ENCODE results near the gene CRHR2.

The CRHR2 gene

DNA sequence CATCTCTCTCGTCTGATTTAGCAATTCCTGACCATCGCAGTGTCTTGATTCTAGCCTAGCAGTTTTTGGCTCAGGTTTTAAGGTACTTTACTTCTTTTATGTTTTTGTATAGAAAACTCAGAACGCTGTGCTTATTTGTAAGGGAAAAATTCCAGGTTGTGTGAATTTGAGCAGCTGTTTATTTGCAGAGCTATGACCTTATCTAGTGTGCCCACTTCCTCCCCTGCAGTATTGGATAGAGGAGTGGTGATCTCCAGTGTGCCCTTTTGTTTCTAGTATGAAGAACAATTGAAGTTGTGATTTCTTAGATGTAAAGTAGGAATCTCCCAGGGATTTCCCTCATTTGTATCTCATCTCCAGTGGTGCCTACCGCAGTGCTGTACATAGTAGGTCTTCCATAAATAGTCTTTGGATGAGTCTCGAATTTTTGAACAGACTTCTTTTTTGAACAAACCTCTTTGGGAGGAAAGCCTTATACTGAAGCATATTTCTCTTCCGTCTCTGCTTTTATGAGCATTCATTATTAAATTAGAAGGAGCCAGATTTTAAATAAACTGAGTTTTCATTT is 47.5 kb downstream of the CRHR2 start:
- intact Hi-C loops (cut with DNase I), result no loop called here
- no peak for DNase-seq

GRCh38 chr7:30634193-30634626 is 48.0 kb downstream of the CRHR2 start:
- intact Hi-C loops (cut with DNase I), result no loop called here
- DNase-seq, result no peak

GRCh38 chr7:30633223-30633622 is 49.0 kb downstream of the CRHR2 start:
- intact Hi-C loops (cut with DNase I), result no loop called here

DNA sequence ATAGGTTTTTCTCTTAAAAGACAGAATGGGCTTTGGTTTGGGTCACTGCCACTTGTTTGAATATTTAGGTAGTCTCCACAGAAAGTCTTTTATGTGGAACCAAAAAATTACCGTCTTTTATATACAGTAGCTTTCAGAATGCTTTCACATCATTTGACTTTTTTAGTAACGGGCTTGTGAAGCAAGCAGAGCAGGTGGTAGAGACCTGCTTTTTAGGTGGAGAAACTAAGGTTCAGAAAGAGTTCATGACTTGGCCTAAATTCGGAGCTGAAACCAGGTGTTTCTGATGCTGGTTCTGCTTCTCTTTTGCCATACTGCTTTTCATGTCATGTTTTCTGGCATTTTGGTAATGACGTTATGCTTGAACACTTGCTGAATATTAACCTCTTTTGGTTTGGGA is 51.3 kb downstream of the CRHR2 start:
- DNase-seq, result no peak
- intact Hi-C loops (cut with DNase I), result no loop called here

More at GRCh38 chr7:30633223-30633622, 49.0 kb downstream of the CRHR2 start:
- DNase-seq, result no peak

DNA sequence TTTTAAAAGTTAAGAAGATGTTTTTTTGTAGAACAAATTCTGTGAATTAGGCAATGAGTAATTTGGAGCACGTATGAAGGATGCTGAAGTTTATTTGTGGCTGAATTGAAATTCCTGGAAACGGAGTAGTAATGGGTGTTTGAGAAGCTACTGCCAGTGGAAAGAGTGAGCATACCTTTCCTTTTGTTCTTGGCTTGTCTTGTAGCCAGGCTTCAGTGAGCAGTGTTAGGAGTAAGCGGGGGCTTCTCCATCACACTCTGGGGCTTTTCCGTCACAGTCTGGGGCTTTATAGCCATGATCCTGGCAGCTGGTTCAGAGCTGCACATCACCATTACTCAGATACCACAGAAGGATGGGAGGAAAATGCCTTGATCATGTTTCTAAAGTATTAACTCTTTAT is 55.2 kb downstream of the CRHR2 start:
- no peak for DNase-seq
- intact Hi-C loops (cut with DNase I), result loop anchor here (10.0 kb wide), 1 partner anchor 118 kb away; no protein-coding TSS in a partner anchor

GRCh38 chr7:30625283-30625682 is 57.0 kb downstream of the CRHR2 start:
- no peak for DNase-seq
- intact Hi-C loops (cut with DNase I), result loop anchor here (10.0 kb wide), 1 partner anchor 120 kb away; no protein-coding TSS in a partner anchor

DNA sequence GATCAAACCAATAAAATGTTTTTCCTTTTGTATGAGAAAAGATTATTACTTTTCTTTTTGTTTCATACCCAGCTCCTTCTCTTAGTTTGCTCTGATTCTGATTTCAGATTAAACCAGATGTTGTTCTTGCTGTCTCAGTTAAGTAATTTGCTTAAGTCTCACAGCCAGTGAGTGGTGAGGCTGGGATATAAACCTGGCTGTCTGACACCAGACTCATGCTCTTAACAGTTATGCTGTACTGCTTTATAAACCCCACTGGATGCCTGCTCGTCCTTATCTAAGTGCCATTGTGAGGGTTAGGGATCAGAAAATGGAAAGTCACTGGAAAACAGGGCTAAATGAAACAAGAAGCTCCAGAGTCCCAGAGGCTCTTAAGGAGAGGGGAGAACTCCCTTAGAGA is 63.3 kb downstream of the CRHR2 start:
- intact Hi-C loops (cut with DNase I), result no loop called here
- DNase-seq, result no peak

DNA sequence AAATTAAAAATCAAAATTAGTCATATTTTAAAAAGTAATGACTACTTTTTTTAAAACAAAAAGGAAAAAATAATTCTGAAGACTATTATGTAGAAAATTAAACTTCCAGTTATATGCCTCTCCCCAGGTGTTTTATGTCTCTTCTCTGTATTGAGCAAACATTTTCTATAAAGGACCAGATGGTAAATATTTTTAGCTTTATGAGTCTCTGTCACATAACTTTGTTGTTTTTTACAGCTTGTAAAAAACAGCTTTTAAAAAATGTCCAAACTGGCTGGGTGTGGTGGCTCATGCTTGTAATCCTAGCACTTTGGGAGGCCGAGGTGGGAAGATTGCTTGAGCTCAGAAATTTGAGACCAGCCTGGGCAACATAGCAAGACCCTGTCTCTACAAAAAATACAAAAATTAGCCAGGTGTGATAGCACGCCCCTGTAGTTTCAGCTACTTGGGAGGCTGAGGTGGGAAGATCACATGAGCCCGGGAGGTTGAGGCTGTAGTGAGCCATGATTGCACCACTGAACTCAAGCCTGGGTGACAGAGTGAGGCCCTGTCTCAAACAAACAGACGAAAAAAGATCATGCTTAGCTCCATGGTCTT is 64.1 kb downstream of the CRHR2 start:
- no peak for DNase-seq
- intact Hi-C loops (cut with DNase I), result no loop called here

DNA sequence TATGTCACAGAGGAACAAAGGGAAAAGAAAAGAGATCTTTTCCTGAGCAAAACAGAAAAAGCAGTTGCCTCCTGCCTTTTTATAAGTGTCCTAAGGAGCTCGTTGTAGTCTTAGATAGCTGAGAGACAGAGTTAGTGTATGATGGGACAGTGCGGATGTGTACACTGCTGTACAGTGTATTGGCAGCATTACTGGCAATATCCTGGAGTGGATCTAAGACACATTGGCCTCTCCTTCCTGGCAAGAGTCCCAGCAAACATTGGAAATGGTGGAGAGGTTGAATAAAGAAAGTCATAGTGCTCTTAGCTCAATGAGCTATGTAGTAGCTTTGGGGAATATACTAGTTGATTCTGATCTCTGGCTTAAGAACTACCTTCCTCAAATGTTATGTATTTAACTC is 64.9 kb downstream of the CRHR2 start:
- no peak for DNase-seq
- intact Hi-C loops (cut with DNase I), result no loop called here

- intact Hi-C loops (cut with DNase I), result no loop called here
- DNase-seq, result no peak
Observed at GRCh38 chr7:30616318-30616717, 65.9 kb downstream of the CRHR2 start.

- intact Hi-C loops (cut with DNase I), result no loop called here
- no peak for DNase-seq
Observed at GRCh38 chr7:30613366-30614325, 68.6 kb downstream of the CRHR2 start.

- no peak for DNase-seq
- intact Hi-C loops (cut with DNase I), result no loop called here
Observed at GRCh38 chr7:30612658-30613265, 69.5 kb downstream of the CRHR2 start.

GRCh38 chr7:30605832-30606231 is 76.4 kb downstream of the CRHR2 start:
- intact Hi-C loops (cut with DNase I), result no loop called here
- DNase-seq, result no peak

- no peak for DNase-seq
- intact Hi-C loops (cut with DNase I), result no loop called here
Observed at GRCh38 chr7:30604901-30605300, 77.4 kb downstream of the CRHR2 start.
